ENCODE data around the gene CYP2J2.
A peak's percentile ranks its signal among the peaks of the same experiment; 100 is the strongest.
"Not testable (repeated sequence)": the region's sequence is repeated elsewhere in the genome, so short reads cannot be mapped to it uniquely, and the experiment has no call there.

Gene CYP2J2

GRCh38 chr1:59919746-59920145, 6.8 kb downstream of the CYP2J2 start:
- no peak for DNase-seq

DNA sequence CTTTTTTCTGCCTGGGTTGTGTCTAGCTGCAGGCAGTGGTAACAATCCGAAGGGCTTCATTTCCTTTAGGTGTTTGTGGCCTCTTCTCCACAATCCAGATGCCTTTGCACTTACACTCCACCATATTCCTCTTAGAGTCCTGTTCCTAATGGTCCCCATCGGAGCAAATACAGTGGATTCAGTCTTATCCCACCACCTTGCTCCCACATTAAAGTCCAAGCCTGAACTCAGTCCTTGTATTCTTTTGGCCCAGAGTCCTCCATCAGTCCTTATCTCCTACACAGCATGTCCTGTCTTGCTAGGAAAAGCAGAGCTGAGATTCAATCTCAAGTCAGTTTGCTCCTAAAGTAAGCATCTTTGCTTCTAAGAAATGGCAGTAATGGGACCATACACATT, 8.8 kb downstream of the CYP2J2 start:
- no peak for DNase-seq

DNA sequence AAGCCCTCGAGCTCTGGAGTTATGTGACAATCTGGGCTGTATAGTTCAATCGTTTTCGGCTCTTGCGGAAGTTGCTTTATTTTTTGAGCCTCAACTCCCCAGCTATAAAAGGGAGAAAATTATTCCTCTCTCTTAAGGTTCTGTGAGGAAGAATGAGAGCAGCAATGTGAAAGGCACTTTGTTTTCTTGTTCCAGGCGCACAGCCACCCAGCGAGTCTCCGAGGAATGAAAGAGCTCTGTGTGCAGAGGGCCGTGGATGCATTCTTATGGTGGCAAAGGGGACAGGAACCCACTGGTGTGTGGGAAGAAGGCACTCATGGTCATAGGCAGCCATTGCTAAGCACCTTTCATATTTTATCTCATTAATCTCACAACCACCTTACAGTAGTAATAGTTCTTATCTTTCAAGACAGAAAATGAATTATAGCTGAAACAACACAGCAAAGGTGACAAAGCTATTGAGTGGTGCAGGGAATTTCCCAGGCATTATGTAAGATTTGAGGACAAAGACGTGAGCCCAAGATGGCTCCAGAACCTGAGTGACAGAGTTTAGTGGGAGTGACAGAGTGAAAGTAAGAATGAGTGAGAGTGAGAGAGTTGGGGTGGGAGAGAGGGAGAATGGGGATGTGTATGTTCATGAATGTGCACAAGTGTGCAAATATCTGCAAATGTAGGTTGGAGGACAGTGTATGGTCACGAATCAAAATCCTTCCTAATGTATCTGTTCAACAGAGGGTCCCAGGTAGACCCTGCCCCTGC, 9.4 kb downstream of the CYP2J2 start:
- no peak for DNase-seq

GRCh38 chr1:59915516-59915915, 11.1 kb downstream of the CYP2J2 start:
- DNase-seq = no peak

- not testable (repeated sequence) for DNase-seq
Observed at GRCh38 chr1:59914791-59915286, 11.7 kb downstream of the CYP2J2 start.

- no peak for DNase-seq
Observed at GRCh38 chr1:59908682-59909081, 17.9 kb downstream of the CYP2J2 start.

GRCh38 chr1:59908084-59908483, 18.5 kb downstream of the CYP2J2 start:
- no peak for DNase-seq

DNA sequence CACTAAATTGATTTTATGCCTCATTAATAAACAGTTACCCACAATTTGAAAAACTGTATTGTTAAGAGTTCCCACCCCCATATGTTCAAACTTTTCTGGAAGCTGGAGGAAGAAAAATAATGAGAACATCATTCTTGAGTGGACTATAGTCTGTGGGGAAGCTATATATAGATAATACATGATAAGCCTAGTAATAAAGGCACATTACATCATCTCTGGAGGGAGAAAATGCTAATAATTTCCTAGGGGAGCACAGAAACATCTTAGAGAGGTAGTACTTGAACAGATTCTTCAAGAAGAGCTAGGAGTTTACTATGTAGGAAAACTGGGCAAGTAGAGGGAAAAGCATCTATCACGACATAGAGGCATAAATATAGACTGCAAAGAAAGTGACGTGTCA, 19.6 kb downstream of the CYP2J2 start:
- no peak for DNase-seq

- peak; percentile 35 to 45 (median 37) for DNase-seq
Observed at GRCh38 chr1:59903141-59903754, 23.3 kb downstream of the CYP2J2 start.

- no peak for DNase-seq
Observed at GRCh38 chr1:59901770-59902388, 24.7 kb downstream of the CYP2J2 start.

DNA sequence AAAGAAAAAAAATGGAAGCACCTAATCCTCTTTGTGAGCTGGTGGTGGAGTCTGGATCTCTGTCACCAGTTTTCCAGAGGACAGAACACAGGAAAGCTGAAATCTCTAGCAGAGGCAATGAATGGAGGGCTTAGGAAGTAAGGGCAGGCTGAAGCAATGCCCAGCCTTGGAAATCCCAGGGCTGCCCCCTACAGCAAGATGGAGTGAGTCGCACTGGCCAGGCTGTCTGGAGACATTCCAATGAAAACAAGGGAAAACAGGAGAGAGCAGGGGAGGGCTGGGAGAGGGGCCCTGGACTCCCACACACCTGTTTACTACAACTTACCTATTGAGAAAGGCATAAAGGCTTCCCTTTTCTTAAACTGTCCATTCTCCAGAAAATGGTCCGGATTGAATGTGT, 25.9 kb downstream of the CYP2J2 start:
- peak in 2 of 3 donors; percentile 3 to 10 for DNase-seq

- DNase-seq = no peak
Observed at GRCh38 chr1:59898927-59899326, 27.6 kb downstream of the CYP2J2 start.

DNA sequence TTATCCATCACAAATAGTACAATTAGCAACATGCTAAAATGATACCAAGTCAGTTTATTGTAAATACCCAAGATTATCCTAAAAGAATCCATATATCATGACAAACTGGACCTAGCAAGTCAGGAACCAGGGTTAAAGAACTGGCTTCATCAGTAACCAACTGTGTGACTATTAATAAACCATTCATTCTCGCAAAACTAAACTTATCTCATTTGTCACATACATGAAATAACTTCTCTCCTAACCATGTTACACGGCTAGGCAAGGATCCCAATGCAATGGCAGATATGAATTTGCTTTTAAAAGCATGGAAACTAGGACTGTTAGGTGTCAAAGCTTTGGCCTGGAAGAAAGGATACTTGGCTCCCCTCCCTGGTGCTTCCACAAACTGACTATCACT, 29.4 kb downstream of the CYP2J2 start:
- DNase-seq = no peak

DNA sequence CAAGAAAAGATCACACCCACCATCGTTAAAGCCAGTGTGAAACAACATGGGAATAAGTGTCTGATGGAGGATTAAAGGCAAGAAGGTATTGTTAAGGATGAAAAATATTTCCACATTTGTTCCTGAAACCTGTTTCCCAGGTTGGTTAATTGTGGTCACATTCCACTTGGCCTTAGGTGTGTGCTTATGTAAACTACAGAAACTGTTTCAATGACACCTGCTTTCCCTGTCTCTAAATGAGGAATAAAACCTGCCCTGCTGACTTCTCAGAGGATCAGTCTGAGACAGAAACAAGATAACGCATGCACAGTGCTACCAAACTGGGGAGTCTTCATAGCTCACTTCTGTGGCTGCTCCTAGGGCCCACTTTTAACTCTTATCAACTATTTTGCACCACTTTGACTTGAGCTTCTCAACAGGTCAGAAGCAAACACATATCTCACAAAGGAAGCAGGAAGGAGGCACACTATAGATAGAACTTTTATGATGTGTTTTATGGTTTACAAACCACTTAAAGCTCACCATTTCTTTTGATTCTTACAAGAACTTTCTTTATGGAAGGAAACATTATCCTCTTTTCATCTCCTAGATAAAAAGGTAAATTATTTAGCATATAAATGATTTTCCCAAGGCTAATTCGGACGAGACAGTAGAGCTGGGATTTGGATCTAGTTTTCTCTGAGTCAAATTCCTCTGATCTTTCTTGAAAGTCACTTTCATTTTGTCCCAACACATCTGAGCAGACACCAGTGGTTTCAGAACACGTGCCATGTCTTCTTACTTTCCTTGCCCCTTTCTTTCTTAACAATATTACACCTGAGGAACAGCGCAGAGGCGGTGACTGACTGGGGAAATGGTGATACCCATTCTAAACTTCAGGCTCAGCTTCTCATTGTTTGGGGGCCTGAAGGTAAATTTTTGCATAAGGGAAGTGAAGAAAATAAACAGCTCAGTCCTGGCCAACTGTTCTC, 33.4 kb downstream of the CYP2J2 start:
- DNase-seq = no peak

- DNase-seq = no peak
Observed at GRCh38 chr1:59885160-59885832, 41.3 kb downstream of the CYP2J2 start.

DNA sequence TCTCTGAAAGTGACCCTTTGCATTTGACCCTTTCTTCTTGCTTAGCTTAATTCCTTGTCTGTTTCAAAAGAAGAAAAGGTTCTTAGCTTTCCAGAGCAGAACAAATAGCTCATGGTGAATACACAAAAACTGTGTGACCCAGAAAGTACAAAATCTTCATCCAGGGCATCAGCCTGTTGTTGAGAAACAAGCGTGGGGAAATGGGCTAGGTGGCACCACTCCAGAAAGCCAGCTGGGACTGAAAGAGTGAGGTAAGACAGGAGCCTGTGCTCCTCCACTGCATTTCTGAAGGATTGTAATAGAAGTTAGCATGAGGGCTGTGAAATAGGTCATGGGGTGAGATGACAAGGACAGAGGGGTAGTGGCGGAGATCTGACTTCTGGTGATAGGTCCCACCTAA, 45.8 kb downstream of the CYP2J2 start:
- no peak for DNase-seq

DNA sequence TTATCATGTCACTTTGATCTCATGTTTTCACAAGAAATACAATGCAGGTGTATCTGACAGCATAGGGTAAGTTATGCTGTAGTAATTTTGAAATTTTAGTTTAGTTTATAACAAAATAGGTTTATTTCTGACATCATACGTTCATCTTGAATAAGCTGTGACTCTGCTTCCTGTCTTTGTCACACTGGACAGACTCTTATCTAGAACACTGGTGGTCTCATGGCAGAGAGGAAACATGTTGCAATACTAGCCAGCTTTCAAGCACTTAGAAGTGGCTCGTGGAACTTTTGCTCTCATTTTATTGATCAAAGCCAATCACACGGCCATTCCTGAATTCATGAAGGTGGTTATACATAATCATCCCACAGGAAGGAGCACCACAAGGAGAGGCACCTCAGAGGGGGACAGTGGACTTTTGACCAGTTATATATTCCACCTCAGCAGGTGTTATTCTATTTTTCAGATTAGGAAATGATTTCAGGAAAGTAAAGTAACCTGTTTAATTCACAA, 46.5 kb downstream of the CYP2J2 start:
- DNase-seq = no peak

GRCh38 chr1:59879574-59879973, 47.0 kb downstream of the CYP2J2 start:
- peak; percentile 45 to 61 (median 53) for DNase-seq

DNA sequence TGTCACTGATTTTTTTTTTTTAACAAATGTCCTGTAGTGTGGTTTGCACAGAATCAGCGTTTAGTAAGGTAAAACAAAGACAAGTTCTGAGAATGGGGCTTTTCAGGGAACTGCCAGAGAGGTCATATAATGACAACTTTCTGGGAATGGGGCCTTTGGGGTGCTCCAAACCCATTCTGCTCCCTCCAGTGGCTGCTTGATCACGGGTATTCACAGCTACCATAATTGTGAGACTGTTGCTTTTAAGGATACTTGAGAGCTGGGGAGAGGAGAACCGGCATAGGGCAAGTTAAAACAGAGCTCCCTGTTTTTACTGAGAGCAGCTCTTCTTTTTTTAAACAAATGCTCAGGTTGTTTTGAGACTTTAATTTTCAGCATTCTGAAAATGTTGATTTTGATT, 48.2 kb downstream of the CYP2J2 start:
- no peak for DNase-seq

GRCh38 chr1:59877108-59877682, 49.4 kb downstream of the CYP2J2 start:
- no peak for DNase-seq

- no peak for DNase-seq
Observed at GRCh38 chr1:59871746-59872145, 54.8 kb downstream of the CYP2J2 start.

- no peak for DNase-seq
Observed at GRCh38 chr1:59866462-59866861, 60.1 kb downstream of the CYP2J2 start.
